A172 (cell line): ENCODE data around the gene GLDC. TPM values are rescaled to one million over a fixed set of nuclear protein-coding genes. Genes with fewer than 3 reads are reported as not detected.
A peak's percentile ranks its signal among the peaks of the same experiment; 100 is the strongest.
"Not testable (repeated sequence)": the region's sequence is repeated elsewhere in the genome, so short reads cannot be mapped to it uniquely, and the experiment has no call there.

Source experiments
- DNase-seq: peaks from one replicate; pipeline ENCODE4 v3.0.0-alpha.2; 2015; ENCODE audit warnings: low spot score
- total RNA-seq: library from RNA; depleted of rRNA; stranded (reverse); fragments of >200 nt; shearing (Covaris generic); gene quantifications from 2 replicates; pipeline ENCODE4 v1.2.3, GENCODE V29; 2014; rRNA removed

GLDC gene
- total RNA-seq = 2.3 and 2.9 TPM in 2 replicates

DNA sequence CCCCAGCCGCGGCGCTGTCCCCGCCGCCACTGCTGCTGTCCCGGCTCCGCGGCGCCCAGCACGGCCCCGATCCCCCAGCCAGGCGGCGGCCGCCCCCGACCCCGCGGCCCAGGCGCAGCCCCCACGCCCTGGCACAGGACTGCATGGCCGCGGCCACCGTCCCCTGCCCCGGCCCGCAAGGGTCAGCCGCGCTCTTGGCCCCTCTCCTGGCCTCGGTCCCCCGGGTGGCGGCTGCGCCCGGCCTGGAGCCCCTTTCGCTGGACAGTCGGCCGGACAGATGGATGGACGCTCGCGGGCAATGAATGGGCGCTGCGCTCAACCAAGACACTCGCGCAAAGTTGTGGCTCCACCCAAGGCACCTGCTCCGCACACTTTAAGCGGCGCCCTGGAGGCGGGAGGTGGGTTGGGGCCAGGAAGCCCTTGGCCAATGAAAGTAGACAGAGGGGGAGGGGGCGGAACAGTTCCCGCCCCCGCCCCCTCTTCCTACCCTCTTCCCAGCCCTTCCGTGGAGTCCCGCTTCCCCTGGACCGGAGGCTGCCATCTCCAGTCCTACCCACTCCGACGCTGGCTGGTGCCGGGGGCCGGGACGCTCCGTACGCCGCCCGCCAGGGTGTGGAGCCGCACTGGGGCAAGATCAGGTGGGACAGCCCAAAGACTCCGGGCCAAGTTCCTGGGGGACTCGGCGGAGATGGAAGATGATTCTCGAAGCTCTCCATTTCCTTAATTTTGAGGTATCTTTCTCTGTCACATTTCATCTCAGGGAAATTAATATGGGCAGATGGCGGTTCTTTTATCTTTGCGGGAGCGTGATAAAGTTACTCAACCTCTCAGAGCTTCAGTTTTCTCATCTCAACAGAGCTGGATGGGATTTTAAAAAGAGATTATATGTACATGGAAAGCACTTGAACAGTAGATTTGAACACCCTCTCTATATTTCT lies at the start of gene GLDC:
TSS of gene GLDC (minus strand) at position 375 of the 938 bp plus-strand sequence. CDS start at position 145, 230 bp downstream.
- DNase-seq = peak; percentile 79

DNA sequence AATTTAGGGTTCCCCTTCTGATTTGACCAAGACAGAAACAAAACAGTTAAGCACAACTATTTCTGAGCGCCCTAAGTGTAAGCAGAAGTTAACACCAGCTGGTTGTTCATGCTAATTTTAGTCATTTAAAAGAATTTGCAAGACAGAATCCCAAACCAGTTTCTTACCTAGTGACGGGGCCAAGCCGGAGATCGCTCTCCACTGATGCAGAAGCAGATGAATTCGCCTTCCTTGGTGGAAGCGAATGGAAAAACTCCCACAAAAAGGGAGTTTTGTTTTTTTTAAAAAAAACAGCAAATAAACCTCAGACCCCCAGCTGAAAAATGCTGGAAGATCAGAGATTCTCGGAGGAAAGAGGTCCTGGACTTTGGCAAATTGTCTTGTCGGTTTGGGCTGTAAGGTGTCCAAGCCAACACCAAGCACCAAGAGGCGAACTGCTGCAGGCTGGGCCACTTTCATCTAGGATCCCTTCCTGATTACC lies 47.4 kb upstream of the GLDC start:
- DNase-seq = no peak

DNA sequence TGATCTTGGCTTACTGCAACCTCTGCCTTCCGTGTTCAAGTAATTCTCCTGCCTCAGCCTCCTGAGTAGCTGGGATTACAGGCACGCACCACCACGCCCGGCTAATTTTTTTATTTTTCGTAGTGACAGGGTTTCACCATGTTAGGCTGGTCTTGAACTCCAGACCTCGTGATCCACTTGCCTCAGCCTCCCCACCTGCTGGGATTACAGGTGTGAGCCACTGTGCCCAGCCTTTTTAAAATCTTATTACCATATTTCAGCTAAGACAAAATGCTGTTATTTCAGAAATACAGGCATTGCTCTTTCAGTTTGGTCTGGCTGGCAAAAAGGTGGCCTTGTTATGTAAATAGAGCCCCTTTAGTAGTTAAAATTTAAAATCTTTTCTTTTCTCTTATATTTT lies 46.9 kb upstream of the GLDC start:
- DNase-seq = no peak

DNA sequence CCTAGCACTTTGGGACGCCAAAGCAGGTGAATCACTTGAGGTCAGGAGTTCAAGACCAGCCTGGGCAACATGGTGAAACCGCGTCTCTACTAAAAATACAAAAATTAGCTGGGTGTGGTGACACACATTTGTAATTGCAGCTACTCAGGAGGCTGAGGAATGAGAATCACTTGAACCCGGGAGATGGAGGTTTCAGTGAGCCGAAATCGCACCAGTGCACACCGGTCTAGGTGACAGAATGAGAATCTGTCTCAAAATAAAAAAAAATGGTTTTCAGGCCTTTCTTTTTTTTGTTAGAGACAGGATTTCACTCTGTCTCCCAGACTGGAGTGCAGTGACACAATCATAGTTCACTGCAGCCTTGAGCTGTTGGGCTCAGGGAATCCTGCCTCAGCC lies 45.1 kb upstream of the GLDC start:
- not testable (repeated sequence) for DNase-seq

DNA sequence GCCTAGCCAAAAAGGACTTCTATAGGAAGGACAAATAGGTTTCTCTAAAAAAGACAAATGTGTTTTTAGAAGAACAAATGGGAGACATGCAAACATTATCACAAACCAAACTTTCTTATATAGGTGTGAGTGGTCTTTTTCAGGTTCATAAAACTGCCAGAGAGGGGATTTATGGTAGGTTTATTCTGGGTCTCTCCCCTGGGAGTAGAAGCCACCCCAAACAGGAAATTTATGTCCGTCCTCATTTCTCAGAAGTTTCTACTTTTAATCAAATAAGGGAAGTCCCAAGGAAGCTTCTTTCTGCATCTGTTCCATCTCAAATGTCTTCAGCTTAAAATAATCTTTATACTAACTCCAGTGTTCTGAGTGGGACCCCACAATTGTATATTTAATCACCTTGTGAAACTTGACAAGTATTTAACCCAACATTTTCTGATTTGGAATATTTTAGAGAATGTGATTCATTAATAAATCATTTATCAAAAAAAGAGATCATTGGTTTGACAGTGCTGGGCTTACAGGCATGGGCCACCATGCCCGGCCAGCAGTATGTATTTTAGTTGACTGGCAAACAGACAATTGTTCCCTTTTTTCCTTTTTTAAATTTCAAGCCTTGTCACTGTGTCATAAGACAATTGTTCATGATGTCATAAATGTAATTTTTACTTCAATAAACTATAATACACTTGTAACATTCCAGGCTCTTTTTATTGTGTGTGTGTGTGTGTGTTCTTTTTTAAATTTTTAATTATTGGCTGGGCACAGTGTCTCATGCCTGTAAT lies 44.6 kb upstream of the GLDC start:
- DNase-seq = no peak

- DNase-seq = no peak
Measured at GRCh38 chr9:6687180-6687579, 41.7 kb upstream of the GLDC start.

- DNase-seq = peak; percentile 2
Measured at GRCh38 chr9:6686396-6686795, 40.9 kb upstream of the GLDC start.

DNA sequence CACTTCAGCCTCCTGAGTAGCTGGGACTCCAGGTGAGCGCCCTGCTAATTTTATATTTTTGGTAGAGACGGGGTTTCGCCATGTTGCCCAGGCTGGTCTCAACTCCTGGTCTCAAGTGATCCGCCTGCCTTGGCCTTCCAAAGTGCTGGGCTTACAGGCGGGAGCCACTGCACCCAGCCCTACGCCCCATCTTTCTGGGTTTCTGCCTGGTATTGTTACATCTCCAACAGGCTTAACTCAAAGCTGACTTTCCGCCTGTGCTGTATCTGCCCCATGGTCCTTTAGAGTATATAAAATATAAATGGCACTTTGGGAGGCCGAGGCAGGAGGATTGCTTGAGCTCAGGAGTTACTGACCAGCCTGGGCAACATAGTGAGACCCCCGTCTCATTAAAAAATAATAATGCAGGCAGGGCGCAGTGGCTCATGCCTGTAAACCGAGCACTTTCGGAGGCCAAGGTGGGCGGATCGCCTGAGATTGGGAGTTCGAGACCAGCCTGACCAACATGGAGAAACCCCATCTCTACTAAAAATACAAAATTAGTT lies 36.5 kb upstream of the GLDC start:
- no peak for DNase-seq

GRCh38 chr9:6681147-6681956 lies 35.8 kb upstream of the GLDC start:
- DNase-seq = peak; percentile 93

- DNase-seq = peak; percentile 53
Measured at GRCh38 chr9:6680797-6681146, 35.2 kb upstream of the GLDC start.

DNA sequence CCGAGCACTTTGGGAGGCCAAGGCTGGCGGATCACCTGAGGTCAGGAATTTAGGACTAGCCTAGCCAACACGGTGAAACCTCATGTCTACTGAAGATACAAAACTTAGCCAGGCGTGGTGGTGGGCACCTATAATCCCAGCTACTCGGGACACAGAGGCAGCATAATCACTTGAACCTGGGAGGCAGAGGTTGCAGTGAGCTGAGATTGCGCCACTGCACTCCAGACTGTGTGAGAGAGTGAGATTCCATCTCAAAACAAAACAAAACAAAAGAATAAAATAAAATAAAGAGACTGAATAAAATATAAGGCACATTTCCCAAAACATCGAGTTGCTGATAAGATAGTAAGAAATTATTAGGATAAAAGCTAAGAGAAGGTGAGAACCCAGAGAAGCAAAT lies 32.3 kb upstream of the GLDC start:
- no peak for DNase-seq

- DNase-seq = no peak
Measured at GRCh38 chr9:6676254-6676921, 30.9 kb upstream of the GLDC start.

- DNase-seq = no peak
Measured at GRCh38 chr9:6675268-6675667, 29.7 kb upstream of the GLDC start.

- DNase-seq = no peak
Measured at GRCh38 chr9:6673326-6674025, 27.9 kb upstream of the GLDC start.

GRCh38 chr9:6672118-6672517 lies 26.6 kb upstream of the GLDC start:
- no peak for DNase-seq

GRCh38 chr9:6671416-6671815 lies 25.9 kb upstream of the GLDC start:
- DNase-seq = no peak

DNA sequence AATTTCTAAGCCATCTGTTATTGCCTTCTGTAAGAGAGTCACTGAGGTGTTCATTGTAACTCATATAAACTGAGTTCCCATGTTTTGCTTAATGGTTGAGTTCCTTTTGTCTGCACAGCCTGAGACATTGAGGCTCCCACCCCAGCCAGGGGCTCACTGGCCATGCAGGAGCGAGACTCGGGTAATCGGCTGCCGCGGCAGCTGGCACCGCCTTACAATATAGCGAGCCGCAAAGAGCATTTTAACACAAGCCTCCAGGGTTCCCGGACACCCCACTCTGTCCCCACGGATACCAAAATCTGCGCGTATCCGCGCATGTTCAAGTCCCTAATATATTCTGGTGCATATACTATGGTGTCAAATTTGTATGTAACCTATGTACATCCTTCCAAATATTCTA lies 24.4 kb upstream of the GLDC start:
- no peak for DNase-seq

GRCh38 chr9:6667633-6668280 lies 22.2 kb upstream of the GLDC start:
- peak; percentile 40 for DNase-seq

DNA sequence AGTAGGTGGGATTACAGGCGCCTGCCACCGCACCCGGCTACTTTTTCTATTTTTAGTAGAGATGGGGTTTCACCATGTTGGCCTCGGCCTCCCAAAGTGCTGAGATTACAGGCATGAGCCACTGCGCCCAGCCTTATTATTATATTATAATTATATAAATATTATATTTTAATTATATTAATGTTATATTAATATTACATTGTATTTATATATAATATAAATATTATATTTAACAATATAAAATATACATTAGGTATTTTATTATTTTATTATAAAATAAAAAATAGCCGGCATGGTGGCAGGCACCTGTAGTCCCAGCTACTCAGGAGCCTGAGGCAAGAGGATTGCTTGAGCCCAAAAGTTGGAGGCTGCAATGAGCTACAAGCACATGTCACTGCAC lies 21.6 kb upstream of the GLDC start:
- DNase-seq = no peak

DNA sequence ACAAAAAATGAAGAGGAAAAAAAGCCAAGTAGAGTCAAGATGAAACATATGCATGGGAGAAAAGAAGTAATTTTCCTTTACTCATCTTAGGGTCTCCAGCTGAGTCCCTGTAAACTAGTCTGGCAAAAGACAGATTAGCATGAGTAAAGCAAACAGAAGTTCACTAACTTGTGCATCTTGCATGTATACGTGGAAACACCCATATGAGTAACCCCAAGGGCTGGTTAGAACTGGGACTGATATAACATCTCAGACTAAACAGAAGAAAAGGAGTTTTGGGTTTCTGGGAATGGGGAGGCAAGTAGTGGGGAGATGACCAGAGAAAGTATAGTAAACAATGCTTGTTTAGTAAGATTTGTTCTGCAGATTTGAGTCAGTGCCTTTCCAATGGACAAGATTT lies 20.1 kb upstream of the GLDC start:
- no peak for DNase-seq
